ENCODE data around the gene SETX.

SETX gene

GRCh38 chr9:132214027-132214622 is 140.7 kb downstream of the SETX start:
- DNase-seq (ENCODE audit: low read depth in 2 of 2): no peak

GRCh38 chr9:132211570-132211969 is 143.2 kb downstream of the SETX start:
- DNase-seq (ENCODE audit: low read depth in 2 of 2): no peak

Measured in stimulated activated CD4-positive, alpha-beta T cell treated with anti-CD3 and anti-CD28 coated beads, Interleukin-15, amount 100 ng/mL, for 48 hours (primary cell).